HG03575 (cell line): ENCODE results near the gene FGD2.

ENCODE experiments used
- ATAC-seq: cut with Tn5 transposase; IDR thresholded peaks from one replicate; pipeline ENCODE4 v1.9.1; 2021; ENCODE audit not compliant: unreplicated experiment, insufficient number of reproducible peaks, low FRiP score; ENCODE audit errors: extremely low read depth

The FGD2 gene

DNA sequence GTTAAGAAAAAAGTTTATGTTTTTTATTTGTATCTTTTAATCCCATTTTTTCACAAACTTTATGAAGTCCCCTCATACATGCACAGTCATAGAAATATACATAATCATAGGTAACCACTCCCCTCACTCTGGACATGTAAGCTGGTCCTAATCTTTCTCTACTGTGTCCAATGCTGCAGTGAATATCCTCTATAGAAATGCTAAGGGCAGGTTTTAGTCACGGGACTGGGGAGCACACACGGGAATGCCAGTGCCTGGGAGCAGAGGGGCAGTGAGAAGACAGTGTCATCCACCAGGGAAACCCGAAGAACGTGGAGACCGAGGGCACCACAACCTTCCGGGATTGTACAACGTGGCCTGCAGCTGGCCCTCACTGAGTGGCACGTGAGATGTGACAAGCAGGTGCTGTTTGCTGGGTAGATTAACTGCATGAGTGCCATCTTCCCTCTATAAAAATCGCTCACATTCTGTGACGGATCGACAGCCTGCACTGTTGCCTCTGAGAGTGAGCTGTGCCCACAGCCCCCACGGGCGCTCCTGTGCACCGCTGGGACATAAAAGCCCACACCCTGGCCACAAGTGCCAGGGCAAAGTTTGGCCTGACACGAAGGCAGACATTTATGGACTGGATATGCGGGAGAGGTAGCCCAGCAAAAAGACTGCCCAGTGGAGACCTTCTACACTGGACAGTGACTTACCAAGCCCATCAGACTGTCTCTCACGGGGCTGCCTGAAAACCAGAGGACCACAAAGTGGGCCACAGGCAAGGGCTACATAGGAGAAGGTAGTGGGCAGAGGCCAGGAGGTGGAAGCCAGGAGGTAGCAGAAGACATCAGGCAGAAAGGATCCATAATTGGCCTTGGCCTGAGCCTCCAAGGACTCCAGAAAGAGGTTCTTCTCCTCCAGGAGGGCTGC, 63.2 kb downstream of the FGD2 start:
- ATAC-seq: no peak

DNA sequence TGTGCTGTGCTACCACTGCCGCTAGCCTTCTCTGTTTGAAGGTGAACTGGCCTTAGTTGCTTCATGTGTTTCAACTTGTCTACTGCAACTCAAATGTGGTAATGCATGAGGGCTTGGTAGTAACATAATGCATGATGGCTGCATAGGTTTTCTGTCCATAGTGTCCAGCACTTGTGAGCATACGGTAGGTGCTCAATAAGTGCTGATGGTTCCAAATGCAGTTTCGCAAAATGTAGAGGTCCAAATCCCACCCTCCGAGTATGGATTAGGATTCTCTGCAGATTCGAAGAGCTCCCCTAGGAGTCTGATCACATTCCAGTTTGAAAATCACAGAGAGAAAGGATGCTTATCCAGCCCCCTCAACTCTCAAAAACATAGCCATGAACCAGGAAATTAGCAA, 64.2 kb downstream of the FGD2 start:
- ATAC-seq: no peak

GRCh38 chr6:37072526-37072925, 67.1 kb downstream of the FGD2 start:
- ATAC-seq: no peak

DNA sequence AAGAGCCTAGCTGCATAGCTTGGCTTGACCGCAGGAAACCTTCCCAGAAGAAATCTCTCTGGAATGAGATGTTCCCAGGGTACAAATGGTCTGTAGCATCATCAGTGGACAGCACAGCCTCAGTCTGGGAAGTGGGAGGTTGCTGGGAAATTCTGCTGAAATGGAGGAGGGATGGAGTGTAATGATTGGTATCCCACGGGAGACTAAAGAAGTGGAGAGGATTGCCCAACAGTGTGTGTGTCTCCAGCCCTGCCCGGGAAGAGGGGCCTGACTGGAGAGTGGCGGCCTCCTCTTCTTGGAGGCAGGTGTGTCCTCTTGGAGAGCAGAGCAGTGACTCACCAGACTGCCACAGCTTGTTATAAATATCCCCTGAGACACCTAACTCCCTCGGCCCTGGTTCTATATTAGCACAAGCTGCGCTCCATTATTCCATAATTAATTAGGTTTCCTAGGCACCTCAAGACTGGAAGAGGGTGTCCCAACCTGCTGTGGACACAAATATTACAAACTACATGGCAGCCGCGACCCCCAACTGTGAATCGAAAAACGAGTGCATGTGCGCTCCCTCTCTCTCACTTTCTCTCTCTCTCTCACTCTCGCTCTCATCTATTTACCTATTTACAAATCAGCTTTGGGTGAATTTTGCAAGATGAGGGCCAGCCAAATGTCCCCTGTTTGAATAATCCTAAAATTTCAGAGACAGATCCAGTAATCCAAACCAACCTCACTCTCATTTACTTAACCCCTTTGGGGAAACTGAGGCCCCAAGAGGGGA, 68.8 kb downstream of the FGD2 start:
- no peak for ATAC-seq

GRCh38 chr6:37077191-37077904, 71.9 kb downstream of the FGD2 start:
- ATAC-seq: no peak

- ATAC-seq: no peak
Measured at GRCh38 chr6:37077905-37078296, 72.4 kb downstream of the FGD2 start.
